K562 (cell line): ENCODE results near the gene GNAZ. TPM values are rescaled to one million over a fixed set of nuclear protein-coding genes. Genes with fewer than 3 reads are reported as not detected.

Source experiments
- ARID3A ChIP-seq: IDR thresholded peaks from 2 replicates; pipeline ENCODE4 v1.6.1; 2012; ENCODE audit warnings: low read depth, low read length, improper control_type of control experiment, borderline replicate concordance
- ATF6 ChIP-seq: sonication (generic); formaldehyde crosslinking; IDR thresholded peaks from 2 replicates; pipeline ENCODE4 v1.4.0; 2020; ENCODE audit warnings: mild to moderate bottlenecking, missing genetic modification reagents
- CBFA2T3 ChIP-seq: fragments of 450-650 bp; IDR thresholded peaks from 2 replicates; pipeline ENCODE4 v1.6.1; 2017
- CTCFL ChIP-seq: IDR thresholded peaks from 2 replicates; pipeline ENCODE4 v1.6.1; 2011; ENCODE audit warnings: borderline replicate concordance, low read depth, mild to moderate bottlenecking, moderate library complexity, low read length; ENCODE audit not compliant: insufficient read depth, poor library complexity, severe bottlenecking
- DMBX1 ChIP-seq: fragments of 250-450 bp; sonication (Bioruptor Pico); IDR thresholded peaks from 2 replicates; pipeline ENCODE4 v1.8.0; 2022; ENCODE audit warnings: inconsistent platforms, mild to moderate bottlenecking, moderate library complexity, borderline replicate concordance
- KDM2B ChIP-seq: fragments of 250-450 bp; sonication (Bioruptor Pico); IDR thresholded peaks from 2 replicates; pipeline ENCODE4 v1.8.0; 2021; ENCODE audit warnings: mild to moderate bottlenecking, moderate library complexity
- KDM5B ChIP-seq: fragments of 200-600 bp; sonication (generic); IDR thresholded peaks from 2 replicates; pipeline ENCODE4 v1.6.1; 2012; ENCODE audit warnings: low read depth, mild to moderate bottlenecking, moderate library complexity, low read length, control low read depth, inconsistent platforms; ENCODE audit not compliant: insufficient replicate concordance
- KLF1 ChIP-seq: fragments of 450-650 bp; IDR thresholded peaks from 2 replicates; pipeline ENCODE4 v1.6.1; 2016; ENCODE audit warnings: missing genetic modification characterization, missing compliant biosample characterization
- MBD1 ChIP-seq: fragments of 250-450 bp; sonication (Bioruptor Pico); IDR thresholded peaks from 2 replicates; pipeline ENCODE4 v1.8.0; 2022; ENCODE audit warnings: inconsistent platforms
- MCM7 ChIP-seq, 2 experiments: fragments of 450-650 bp; IDR thresholded peaks; 2 replicates each; pipeline ENCODE4 v1.6.1; 2016 to 2018
- MTA2 ChIP-seq: fragments of 450-650 bp; IDR thresholded peaks from 2 replicates; pipeline ENCODE4 v1.6.1; 2016; ENCODE audit warnings: low read depth
- PHF21A ChIP-seq: fragments of 450-650 bp; IDR thresholded peaks from 2 replicates; pipeline ENCODE4 v1.6.1; 2017; ENCODE audit warnings: low read depth, borderline replicate concordance
- PHTF2 ChIP-seq: fragments of 250-450 bp; sonication (Bioruptor Pico); IDR thresholded peaks from 2 replicates; pipeline ENCODE4 v1.5.0; 2021; ENCODE audit warnings: mild to moderate bottlenecking
- SFPQ ChIP-seq: fragments of 200-400 bp; formaldehyde crosslinking; IDR thresholded peaks from 2 replicates; pipeline ENCODE4 v1.6.1; 2017; ENCODE audit warnings: mild to moderate bottlenecking, low read depth, low read length, moderate library complexity
- ZNF12 ChIP-seq: sonication (generic); formaldehyde crosslinking; IDR thresholded peaks from 2 replicates; pipeline ENCODE4 v1.4.0; 2020; ENCODE audit warnings: mild to moderate bottlenecking, missing genetic modification reagents
- ZNF124 ChIP-seq: sonication (generic); formaldehyde crosslinking; IDR thresholded peaks from 2 replicates; pipeline ENCODE4 v1.8.1; 2022; ENCODE audit warnings: missing genetic modification reagents
- ZNF133 ChIP-seq: fragments of 250-450 bp; sonication (Bioruptor Pico); IDR thresholded peaks from 2 replicates; pipeline ENCODE4 v1.4.0; 2020; ENCODE audit warnings: mild to moderate bottlenecking
- ZNF224 ChIP-seq: sonication (generic); formaldehyde crosslinking; IDR thresholded peaks from 2 replicates; pipeline ENCODE4 v1.8.0; 2022; ENCODE audit warnings: mild to moderate bottlenecking, missing genetic modification reagents
- polyA plus RNA-seq, 8 experiments: library from polyadenylated mRNA; depleted of rRNA in 4 of 8; stranded (reverse) in 5 of 8; unstranded in 3 of 8; fragments of >200 nt; fragmentation: Nextera tagmentation in 2 of 8; fragmentation: Illumina TruSeq in 1 of 8; extraction: Ambion mirVana in 2 of 8; extraction: Trizol in 1 of 8; gene quantifications; 2 replicates each; pipeline versions ENCODE4 v1.2.1 to v1.2.3, GENCODE V29; 2011 to 2014; ENCODE audit warnings: inconsistent platforms in 1 of 8, missing spikeins in 1 of 8
- total RNA-seq, 7 experiments: library from RNA; depleted of rRNA in 6 of 7; stranded (reverse); fragments of >200 nt in 6 of 7; fragmentation: Illumina TruSeq in 2 of 7; extraction: Trizol in 2 of 7; gene quantifications; 2 replicates each; pipeline versions ENCODE4 v1.2.1 to v1.2.3, GENCODE V29; 2011 to 2021; ENCODE audit warnings: low replicate concordance in 1 of 7

The GNAZ gene
- total and polyA plus RNA-seq, 9 of the 15 experiments (the other 6 are each of a cell fraction or from before 2014, with no cell fraction given): 0.04 to 0.22 (median 0.13) TPM; not detected in 3

GRCh38 chr22:23072077-23072910, 2.0 kb downstream of the GNAZ start (continued):
- no peak for TF ChIP-seq CBFA2T3
- TF ChIP-seq ZNF133 (CRISPR knock-in tag): no peak
- TF ChIP-seq MTA2: no peak
- no peak for TF ChIP-seq ZNF124
- no peak for TF ChIP-seq KLF1 (tag)
- no peak for TF ChIP-seq CTCFL
- no peak for TF ChIP-seq ARID3A
- no peak for TF ChIP-seq ZNF224 (CRISPR knock-in tag)
- peak; percentile 37; the same call in 1 of the 2 replicates for TF ChIP-seq PHF21A
- TF ChIP-seq ATF6 (CRISPR knock-in tag): no peak
- 0 out of 2 replicates have a peak, but pooled peaks have one; percentile 20 for TF ChIP-seq KDM2B (CRISPR knock-in tag)
- TF ChIP-seq DMBX1 (CRISPR knock-in tag): no peak
- TF ChIP-seq SFPQ: no peak
- TF ChIP-seq ZNF12 (CRISPR knock-in tag): no peak
- no peak for TF ChIP-seq KDM5B
- TF ChIP-seq MBD1 (CRISPR knock-in tag): no peak
- no peak for TF ChIP-seq PHTF2
- TF ChIP-seq MCM7 (IDR thresholded peaks at IDR 0.05): no peak
